C4-2B (cell line): Measurements from ENCODE around the gene INTS6.

Source experiments
- ZFX ChIP-seq: fragments of 450-650 bp; IDR thresholded peaks from 2 replicates; pipeline ENCODE4 v1.6.1; 2017
- TF ChIP-seq, protein P1 (sequence below): fragments of 450-650 bp; conservative IDR thresholded peaks from 2 replicates; pipeline ENCODE4 v1.5.1; 2017; ENCODE audit warnings: mild to moderate bottlenecking

DNA sequence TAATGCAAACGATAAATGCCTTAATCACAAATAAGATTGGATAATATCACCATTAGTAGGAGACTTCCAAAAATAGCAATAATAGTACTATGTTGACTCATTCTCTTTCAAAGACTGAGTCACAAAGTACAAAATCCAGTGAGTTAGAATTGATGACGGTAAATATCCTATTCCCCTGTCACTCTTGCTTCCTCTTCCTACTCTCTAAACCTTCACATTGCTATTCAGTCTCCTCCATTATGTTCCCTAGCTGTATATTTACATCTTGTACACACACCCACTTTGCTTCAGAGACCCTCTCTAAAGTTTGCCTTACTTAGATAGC is 26.3 kb upstream of the INTS6 start:
- TF ChIP-seq, protein P1, sequence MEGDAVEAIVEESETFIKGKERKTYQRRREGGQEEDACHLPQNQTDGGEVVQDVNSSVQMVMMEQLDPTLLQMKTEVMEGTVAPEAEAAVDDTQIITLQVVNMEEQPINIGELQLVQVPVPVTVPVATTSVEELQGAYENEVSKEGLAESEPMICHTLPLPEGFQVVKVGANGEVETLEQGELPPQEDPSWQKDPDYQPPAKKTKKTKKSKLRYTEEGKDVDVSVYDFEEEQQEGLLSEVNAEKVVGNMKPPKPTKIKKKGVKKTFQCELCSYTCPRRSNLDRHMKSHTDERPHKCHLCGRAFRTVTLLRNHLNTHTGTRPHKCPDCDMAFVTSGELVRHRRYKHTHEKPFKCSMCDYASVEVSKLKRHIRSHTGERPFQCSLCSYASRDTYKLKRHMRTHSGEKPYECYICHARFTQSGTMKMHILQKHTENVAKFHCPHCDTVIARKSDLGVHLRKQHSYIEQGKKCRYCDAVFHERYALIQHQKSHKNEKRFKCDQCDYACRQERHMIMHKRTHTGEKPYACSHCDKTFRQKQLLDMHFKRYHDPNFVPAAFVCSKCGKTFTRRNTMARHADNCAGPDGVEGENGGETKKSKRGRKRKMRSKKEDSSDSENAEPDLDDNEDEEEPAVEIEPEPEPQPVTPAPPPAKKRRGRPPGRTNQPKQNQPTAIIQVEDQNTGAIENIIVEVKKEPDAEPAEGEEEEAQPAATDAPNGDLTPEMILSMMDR, result no peak
- TF ChIP-seq ZFX, result no peak
